GM19397 (cell line): ENCODE data around the gene NKX2-3.

Experiments
- ATAC-seq: cut with Tn5 transposase; IDR thresholded peaks from one replicate; pipeline ENCODE4 v1.9.1; 2021; ENCODE audit warnings: mild to moderate bottlenecking, moderate library complexity; ENCODE audit not compliant: unreplicated experiment

The NKX2-3 gene

GRCh38 chr10:99532687-99533495 is at the start of gene NKX2-3:
NKX2-3 (plus strand) TSS chr10:99532942; CDS start chr10:99533132, 190 bp downstream.
- ATAC-seq: no peak

- no peak for ATAC-seq
Measured at GRCh38 chr10:99484626-99485581, 47.8 kb upstream of the NKX2-3 start.

GRCh38 chr10:99487125-99487807 is 45.5 kb upstream of the NKX2-3 start:
- ATAC-seq: no peak

- ATAC-seq: no peak
Measured at GRCh38 chr10:99489271-99489670, 43.5 kb upstream of the NKX2-3 start.

- ATAC-seq: no peak
Measured at GRCh38 chr10:99497343-99498025, 35.3 kb upstream of the NKX2-3 start.

GRCh38 chr10:99506416-99506815 is 26.3 kb upstream of the NKX2-3 start:
- no peak for ATAC-seq

GRCh38 chr10:99507265-99507664 is 25.5 kb upstream of the NKX2-3 start:
- no peak for ATAC-seq

GRCh38 chr10:99513061-99513460 is 19.7 kb upstream of the NKX2-3 start:
- no peak for ATAC-seq

- no peak for ATAC-seq
Measured at GRCh38 chr10:99519690-99520039, 13.1 kb upstream of the NKX2-3 start.

GRCh38 chr10:99520040-99520846 is 12.5 kb upstream of the NKX2-3 start:
- no peak for ATAC-seq

GRCh38 chr10:99520847-99521764 is 11.6 kb upstream of the NKX2-3 start:
- no peak for ATAC-seq

- no peak for ATAC-seq
Measured at GRCh38 chr10:99521765-99522469, 10.8 kb upstream of the NKX2-3 start.

- no peak for ATAC-seq
Measured at GRCh38 chr10:99522470-99523250, 10.1 kb upstream of the NKX2-3 start.

- no peak for ATAC-seq
Measured at GRCh38 chr10:99523251-99523773, 9.4 kb upstream of the NKX2-3 start.

- no peak for ATAC-seq
Measured at GRCh38 chr10:99524050-99524666, 8.6 kb upstream of the NKX2-3 start.

GRCh38 chr10:99524736-99525380 is 7.9 kb upstream of the NKX2-3 start:
- no peak for ATAC-seq
